DOHH2 (cell line): Measurements from ENCODE around the gene CCR8.

Experiments
- H3F3A ChIP-seq: fragments of 200-600 bp; sonication (generic), shearing (Covaris generic); 2 replicates; pipeline ENCODE4 v1.6.0; 2016; ENCODE audit warnings: antibody characterized with exemption, mild to moderate bottlenecking; ENCODE audit not compliant: control insufficient read depth, insufficient read depth
- H3K27ac ChIP-seq: fragments of 200-600 bp; sonication (generic); 2 replicates; pipeline ENCODE4 v1.5.1; 2014; ENCODE audit warnings: low read depth, mild to moderate bottlenecking, low read length, moderate library complexity
- H3K27me3 ChIP-seq: fragments of 200-600 bp; sonication (generic); 2 replicates; pipeline ENCODE4 v1.6.1; 2014; ENCODE audit warnings: mild to moderate bottlenecking, low read length, mixed read lengths; ENCODE audit not compliant: control insufficient read depth
- H3K36me3 ChIP-seq: fragments of 200-600 bp; sonication (generic); 2 replicates; pipeline ENCODE4 v1.6.1; 2014; ENCODE audit warnings: mild to moderate bottlenecking, low read length, moderate library complexity, mixed read lengths; ENCODE audit not compliant: control insufficient read depth
- H3K4me1 ChIP-seq: fragments of 200-600 bp; sonication (generic); 2 replicates; pipeline ENCODE4 v1.6.1; 2014; ENCODE audit warnings: mild to moderate bottlenecking, low read length, mixed read lengths; ENCODE audit not compliant: control insufficient read depth
- H3K4me2 ChIP-seq: fragments of 200-600 bp; sonication (generic); 2 replicates; pipeline ENCODE4 v1.6.0; 2014; ENCODE audit warnings: mild to moderate bottlenecking, low read length, moderate library complexity
- H3K4me3 ChIP-seq: fragments of 200-600 bp; sonication (generic); 2 replicates; pipeline ENCODE4 v1.5.1; 2014; ENCODE audit warnings: mild to moderate bottlenecking, low read length, mixed read lengths
- H3K79me2 ChIP-seq: fragments of 200-600 bp; sonication (generic); 2 replicates; pipeline ENCODE4 v1.6.1; 2014; ENCODE audit warnings: mild to moderate bottlenecking, low read length, mixed read lengths; ENCODE audit not compliant: control insufficient read depth
- H3K9me2 ChIP-seq: fragments of 200-600 bp; sonication (generic); replicated peaks from 2 replicates; pipeline ENCODE4 v1.6.1; 2014; ENCODE audit warnings: mild to moderate bottlenecking, low read length, mixed read lengths; ENCODE audit not compliant: control insufficient read depth
- H3K9me3 ChIP-seq: fragments of 200-600 bp; sonication (generic); 2 replicates; pipeline ENCODE4 v1.6.1; 2014; ENCODE audit warnings: antibody characterized with exemption, low read length, mixed read lengths; ENCODE audit not compliant: control insufficient read depth, insufficient read depth
- H4K20me1 ChIP-seq: fragments of 200-600 bp; sonication (generic); 2 replicates; pipeline ENCODE4 v1.6.0; 2014; ENCODE audit warnings: low read depth, mild to moderate bottlenecking, antibody characterized with exemption, low read length, moderate library complexity; ENCODE audit not compliant: control insufficient read depth, insufficient read depth
- EZH2phosphoT487 ChIP-seq: fragments of 200-600 bp; sonication (generic); IDR thresholded peaks from 2 replicates; pipeline ENCODE4 v1.6.1; 2017; ENCODE audit warnings: borderline replicate concordance, mild to moderate bottlenecking, antibody characterized with exemption, low read length, moderate library complexity, mixed read lengths
- TF ChIP-seq, protein P1 (sequence below): fragments of 200-600 bp; sonication (generic); IDR thresholded peaks from one replicate; pipeline ENCODE4 v1.5.1; 2014; ENCODE audit warnings: antibody characterized with exemption, mild to moderate bottlenecking, low read depth, low read length; ENCODE audit not compliant: poor library complexity, severe bottlenecking

The CCR8 gene

GRCh38 chr3:39330824-39331223, 1.3 kb downstream of the CCR8 start:
- Histone ChIP-seq H3F3A (no peaks in the 10 kb centered on the region), H3K79me2 (no peaks in the 10 kb centered on the region), H3K27me3 (peaks cover 39% of the 10 kb centered on the region), H3K4me3 (no peak overlapping the region), H3K9me3 (no peaks in the 10 kb centered on the region), H3K4me2 (no peak overlapping the region), H3K4me1 (no peaks in the 10 kb centered on the region), H3K27ac (no peak overlapping the region), H3K9me2 (no peaks in the 10 kb centered on the region; the same call in 1 of the 2 replicates), H4K20me1 (no peaks in the 10 kb centered on the region), H3K36me3 (no peaks in the 10 kb centered on the region)
- TF ChIP-seq, protein P1, sequence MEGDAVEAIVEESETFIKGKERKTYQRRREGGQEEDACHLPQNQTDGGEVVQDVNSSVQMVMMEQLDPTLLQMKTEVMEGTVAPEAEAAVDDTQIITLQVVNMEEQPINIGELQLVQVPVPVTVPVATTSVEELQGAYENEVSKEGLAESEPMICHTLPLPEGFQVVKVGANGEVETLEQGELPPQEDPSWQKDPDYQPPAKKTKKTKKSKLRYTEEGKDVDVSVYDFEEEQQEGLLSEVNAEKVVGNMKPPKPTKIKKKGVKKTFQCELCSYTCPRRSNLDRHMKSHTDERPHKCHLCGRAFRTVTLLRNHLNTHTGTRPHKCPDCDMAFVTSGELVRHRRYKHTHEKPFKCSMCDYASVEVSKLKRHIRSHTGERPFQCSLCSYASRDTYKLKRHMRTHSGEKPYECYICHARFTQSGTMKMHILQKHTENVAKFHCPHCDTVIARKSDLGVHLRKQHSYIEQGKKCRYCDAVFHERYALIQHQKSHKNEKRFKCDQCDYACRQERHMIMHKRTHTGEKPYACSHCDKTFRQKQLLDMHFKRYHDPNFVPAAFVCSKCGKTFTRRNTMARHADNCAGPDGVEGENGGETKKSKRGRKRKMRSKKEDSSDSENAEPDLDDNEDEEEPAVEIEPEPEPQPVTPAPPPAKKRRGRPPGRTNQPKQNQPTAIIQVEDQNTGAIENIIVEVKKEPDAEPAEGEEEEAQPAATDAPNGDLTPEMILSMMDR, result no peak
- TF ChIP-seq EZH2phosphoT487, result no peak

- H3K27ac ChIP-seq, result no peak overlapping the region
- no peaks in the 10 kb centered on the region for H3F3A ChIP-seq
- no peak overlapping the region for H3K4me2 ChIP-seq
- H3K4me3 ChIP-seq, result no peak overlapping the region
- no peaks in the 10 kb centered on the region for H3K79me2 ChIP-seq
- peaks cover 26% of the 10 kb centered on the region for H3K27me3 ChIP-seq
- TF ChIP-seq, protein P1, result no peak
- TF ChIP-seq EZH2phosphoT487, result no peak
- no peaks in the 10 kb centered on the region for H3K36me3 ChIP-seq
- no peaks in the 10 kb centered on the region for H3K9me3 ChIP-seq
- H3K4me1 ChIP-seq, result no peaks in the 10 kb centered on the region
- H4K20me1 ChIP-seq, result no peaks in the 10 kb centered on the region
- no peaks in the 10 kb centered on the region for H3K9me2 ChIP-seq
These were observed 3.0 kb downstream of the CCR8 start for GRCh38 chr3:39332525-39332924.

DNA sequence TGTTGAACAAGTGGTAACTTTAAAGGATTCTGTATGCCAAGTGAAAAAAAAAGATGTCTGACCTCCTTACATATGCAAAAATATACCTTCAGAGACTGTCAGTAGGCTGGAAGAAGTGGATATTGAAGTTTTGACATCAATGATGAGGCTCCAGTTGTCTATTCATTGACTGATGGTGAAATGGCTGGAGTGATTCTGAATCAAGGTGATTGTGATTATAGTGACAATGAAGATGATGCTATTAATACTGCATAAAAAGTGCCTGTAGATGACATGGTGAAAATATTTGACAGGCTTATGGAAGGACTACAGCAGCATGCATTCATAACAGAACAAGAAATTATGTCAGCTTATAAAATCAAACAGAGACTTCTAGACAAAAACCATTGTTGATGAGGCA, 4.1 kb downstream of the CCR8 start:
- Histone ChIP-seq H3K27ac (no peak overlapping the region), H3K4me2 (no peak overlapping the region), H3K9me2 (no peaks in the 10 kb centered on the region), H4K20me1 (no peaks in the 10 kb centered on the region), H3F3A (no peaks in the 10 kb centered on the region), H3K4me1 (no peaks in the 10 kb centered on the region), H3K79me2 (no peaks in the 10 kb centered on the region), H3K9me3 (no peaks in the 10 kb centered on the region), H3K27me3 (peaks cover 20% of the 10 kb centered on the region), H3K36me3 (no peaks in the 10 kb centered on the region), H3K4me3 (no peak overlapping the region)
- TF ChIP-seq, protein P1, result no peak
- TF ChIP-seq EZH2phosphoT487, result no peak

DNA sequence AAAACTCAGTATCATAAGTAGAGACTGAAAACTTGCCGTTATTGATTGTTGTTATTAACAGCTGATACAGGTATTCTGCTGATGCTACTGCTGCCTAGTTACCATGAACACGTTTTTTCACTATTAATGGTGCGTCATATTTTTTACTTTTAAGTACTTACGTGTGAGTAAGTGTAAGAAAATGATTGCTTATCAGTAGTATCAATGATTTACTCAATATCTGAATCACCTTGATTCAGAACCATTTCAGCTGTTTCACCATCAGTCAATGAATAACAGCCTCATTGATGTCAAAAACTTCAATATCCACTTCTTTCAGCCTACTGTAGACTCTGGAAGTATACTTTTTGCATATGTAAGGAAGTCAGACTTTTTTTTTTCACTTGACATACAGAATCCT, 4.7 kb downstream of the CCR8 start:
- no peaks in the 10 kb centered on the region for H3K79me2 ChIP-seq
- H3K4me3 ChIP-seq, result no peak overlapping the region
- H3F3A ChIP-seq, result no peaks in the 10 kb centered on the region
- H3K4me1 ChIP-seq, result no peaks in the 10 kb centered on the region
- no peak overlapping the region for H3K4me2 ChIP-seq
- no peaks in the 10 kb centered on the region for H4K20me1 ChIP-seq
- TF ChIP-seq EZH2phosphoT487, result no peak
- TF ChIP-seq, protein P1, result no peak
- no peaks in the 10 kb centered on the region for H3K9me3 ChIP-seq
- H3K36me3 ChIP-seq, result no peaks in the 10 kb centered on the region
- H3K27me3 ChIP-seq, result peaks cover 16% of the 10 kb centered on the region
- H3K27ac ChIP-seq, result no peak overlapping the region
- H3K9me2 ChIP-seq, result no peaks in the 10 kb centered on the region
